Common myeloid progenitor, CD34-positive (primary cell): ENCODE measurements around the gene TMEM129.
A peak's percentile ranks its signal among the peaks of the same experiment; 100 is the strongest.

Experiments used
- CTCF ChIA-PET: fragments of 350-600 bp; sonication (Branson Sonifier 250); formaldehyde crosslinking; loops from one replicate; lab custom pipeline; 2021; ENCODE audit warnings: antibody characterized with exemption; lab: Charles Lee
- POLR2A ChIA-PET: fragments of 350-600 bp; sonication (Branson Sonifier 250); formaldehyde crosslinking; loops from one replicate; lab custom pipeline; 2021; ENCODE audit warnings: antibody characterized with exemption; lab: Charles Lee
- DNase-seq, 3 donors: peaks; one replicate each; pipeline versions ENCODE4 v3.0.0 to v3.0.0-alpha.2; 2013
- H3K27ac ChIP-seq, 2 experiments: 1 replicate in 1 of 2; 2 replicates in 1 of 2; pipeline ENCODE4 v1.7.0; 2013; ENCODE audit warnings: inconsistent platforms in 2 of 2, low read length in 2 of 2, mild to moderate bottlenecking in 2 of 2, low read depth in 1 of 2, moderate library complexity in 1 of 2; ENCODE audit not compliant: severe bottlenecking in 2 of 2, insufficient read depth in 1 of 2, poor library complexity in 1 of 2
- H3K27me3 ChIP-seq, 5 experiments: replicated peaks in 2 of 5; 1 replicate in 3 of 5; 2 replicates in 2 of 5; pipeline versions ENCODE4 v1.6.1 to v1.7.0; 2013; ENCODE audit warnings: low read length in 4 of 5, mild to moderate bottlenecking in 2 of 5, moderate library complexity in 2 of 5, inconsistent platforms in 1 of 5; ENCODE audit not compliant: insufficient read depth in 5 of 5, control insufficient read depth in 4 of 5
- H3K36me3 ChIP-seq, 4 experiments: 1 replicate in 2 of 4; 2 replicates in 2 of 4; pipeline versions ENCODE4 v1.6.1 to v1.7.0; 2013; ENCODE audit warnings: low read length in 3 of 4, control low read depth in 1 of 4, mild to moderate bottlenecking in 1 of 4; ENCODE audit not compliant: control insufficient read depth in 4 of 4, insufficient read depth in 4 of 4
- H3K4me1 ChIP-seq, 4 experiments: 1 replicate in 3 of 4; 2 replicates in 1 of 4; pipeline versions ENCODE4 v1.6.1 to v1.7.1; 2013; ENCODE audit warnings: low read length in 3 of 4, mild to moderate bottlenecking in 3 of 4, control low read depth in 1 of 4, inconsistent platforms in 1 of 4, moderate library complexity in 1 of 4; ENCODE audit not compliant: control insufficient read depth in 4 of 4, insufficient read depth in 4 of 4; ENCODE audit errors: control extremely low read depth in 1 of 4
- H3K4me3 ChIP-seq, 7 experiments: 1 replicate in 4 of 7; 2 replicates in 3 of 7; pipeline versions ENCODE4 v1.5.1 to v1.7.0; 2013; ENCODE audit warnings: mild to moderate bottlenecking in 7 of 7, low read length in 6 of 7, moderate library complexity in 6 of 7, inconsistent platforms in 2 of 7, low read depth in 2 of 7, control low read depth in 1 of 7; ENCODE audit not compliant: insufficient read depth in 4 of 7, control insufficient read depth in 1 of 7; ENCODE audit errors: extremely low read depth in 1 of 7
- H3K9me3 ChIP-seq, 5 experiments: 1 replicate in 4 of 5; 2 replicates in 1 of 5; pipeline versions ENCODE4 v1.6.1 to v1.7.1; 2013; ENCODE audit warnings: low read length in 4 of 5, mild to moderate bottlenecking in 2 of 5, inconsistent platforms in 1 of 5, low read depth in 1 of 5, moderate library complexity in 1 of 5; ENCODE audit not compliant: control insufficient read depth in 4 of 5, insufficient read depth in 2 of 5; ENCODE audit errors: control extremely low read depth in 1 of 5
- WGBS: methylation state at CpG from one replicate; pipeline ENCODE4 v1.1.5; 2013; ENCODE audit not compliant: insufficient coverage; 5-methylcytosine and 5-hydroxymethylcytosine counted together

Gene TMEM129

DNA sequence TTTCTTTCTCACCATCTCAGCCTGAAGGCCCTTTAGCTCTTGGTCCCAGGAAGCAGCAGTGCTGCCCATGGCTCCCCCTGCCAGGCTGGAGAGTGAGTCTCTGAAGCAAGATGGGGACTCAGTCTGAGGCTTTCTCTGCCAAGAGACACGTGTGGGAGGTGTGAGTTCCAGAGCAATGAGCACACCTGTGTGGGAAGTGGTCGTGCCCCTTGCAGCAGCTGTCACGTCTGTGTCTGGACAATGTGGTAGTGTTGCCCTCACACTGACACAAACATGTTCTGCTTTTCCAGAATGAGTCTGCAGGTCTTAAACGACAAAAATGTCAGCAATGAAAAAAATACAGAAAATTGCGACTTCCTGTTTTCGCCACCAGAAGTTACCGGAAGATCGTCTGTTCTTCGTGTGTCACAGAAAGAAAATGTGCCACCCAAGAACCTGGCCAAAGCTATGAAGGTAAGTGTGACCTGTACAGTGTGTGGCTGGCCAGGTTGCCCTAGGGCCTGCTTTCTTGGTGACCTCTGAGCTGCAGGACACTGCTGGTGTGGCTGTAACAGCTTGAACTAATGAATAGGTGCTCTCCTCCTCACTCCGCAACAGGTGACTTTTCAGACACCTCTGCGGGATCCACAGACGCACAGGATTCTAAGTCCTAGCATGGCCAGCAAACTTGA is 2.1 kb upstream of the TMEM129 start:
- no peaks in the 10 kb centered on the region for H3K27me3 ChIP-seq
- WGBS = 10% methylated on average over 11 of the region's 12 CpGs
- H3K4me3 ChIP-seq = peak overlapping the region; percentile 38 to 95 (median 79)
- peak overlapping the region; percentile 82 to 84 for H3K27ac ChIP-seq
- DNase-seq = peak; percentile 84 to 98 (median 97)
- ChIA-PET POLR2A (interaction anchor here (1.0 to 2.4 kb wide), 6 partner anchors 8 to 32 kb away, joined by 3 to 22 read pairs (median 6); partner anchors contain the start of gene SLBP), CTCF (interaction anchor here (1.3 to 18.1 kb wide), 4 partner anchors 8 to 40 kb away, joined by 4 to 705 read pairs (median 14); partner anchors contain the start of gene SLBP)
- H3K36me3 ChIP-seq = peaks cover 0 to 47% (median 7%) of the 10 kb centered on the region in 4 experiments
- no peaks in the 10 kb centered on the region for H3K9me3 ChIP-seq
- H3K4me1 ChIP-seq = peaks cover 12 to 86% (median 78%) of the 10 kb centered on the region in 4 experiments

DNA sequence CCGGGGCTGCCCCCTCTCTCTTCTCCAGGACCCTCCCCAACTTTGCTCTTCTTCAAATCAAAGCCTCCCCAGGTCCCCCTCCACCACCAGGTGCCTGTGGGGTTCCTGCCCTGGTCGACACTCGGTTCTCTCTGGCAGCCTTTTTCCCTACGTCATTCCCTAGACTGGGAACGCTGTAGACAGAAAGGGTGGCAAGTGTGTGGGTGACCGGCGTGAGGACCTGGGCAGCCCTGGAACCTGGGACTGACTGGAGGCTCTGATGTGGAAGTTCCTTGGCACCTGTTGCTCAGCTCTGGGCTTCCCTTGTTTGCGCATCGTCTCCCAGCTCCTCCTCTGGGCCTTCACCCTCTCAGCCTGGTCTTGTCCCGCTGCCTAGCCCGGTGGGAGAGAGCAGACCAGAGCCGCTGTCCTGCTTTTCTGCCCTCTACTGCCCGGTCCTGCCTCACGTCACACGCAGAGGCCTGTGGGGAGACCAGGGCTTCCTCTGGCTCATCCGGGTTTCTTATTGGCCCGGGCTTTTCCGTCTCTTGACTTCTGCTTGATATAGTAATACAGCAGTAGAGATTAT is 1.5 kb upstream of the TMEM129 start:
- H3K27me3 ChIP-seq = no peaks in the 10 kb centered on the region
- ChIA-PET POLR2A (interaction anchor here (0.6 to 2.4 kb wide), 6 partner anchors 11 to 43 kb away, joined by 3 to 22 read pairs (median 5); partner anchors contain the start of gene SLBP), CTCF (interaction anchor here (1.3 to 18.1 kb wide), 4 partner anchors 9 to 40 kb away, joined by 4 to 705 read pairs (median 14); partner anchors contain the start of gene SLBP)
- no peaks in the 10 kb centered on the region for H3K9me3 ChIP-seq
- WGBS = 50% methylated on average over 13 of the region's 18 CpGs
- peak overlapping the region; percentile 74 to 84 for H3K27ac ChIP-seq
- H3K36me3 ChIP-seq = peaks cover 0 to 47% (median 8%) of the 10 kb centered on the region in 4 experiments
- H3K4me3 ChIP-seq = peak overlapping the region in 6 of 7 experiments; percentile 54 to 95 (median 82)
- no peak for DNase-seq
- H3K4me1 ChIP-seq = peaks cover 12 to 81% (median 73%) of the 10 kb centered on the region in 4 experiments

DNA sequence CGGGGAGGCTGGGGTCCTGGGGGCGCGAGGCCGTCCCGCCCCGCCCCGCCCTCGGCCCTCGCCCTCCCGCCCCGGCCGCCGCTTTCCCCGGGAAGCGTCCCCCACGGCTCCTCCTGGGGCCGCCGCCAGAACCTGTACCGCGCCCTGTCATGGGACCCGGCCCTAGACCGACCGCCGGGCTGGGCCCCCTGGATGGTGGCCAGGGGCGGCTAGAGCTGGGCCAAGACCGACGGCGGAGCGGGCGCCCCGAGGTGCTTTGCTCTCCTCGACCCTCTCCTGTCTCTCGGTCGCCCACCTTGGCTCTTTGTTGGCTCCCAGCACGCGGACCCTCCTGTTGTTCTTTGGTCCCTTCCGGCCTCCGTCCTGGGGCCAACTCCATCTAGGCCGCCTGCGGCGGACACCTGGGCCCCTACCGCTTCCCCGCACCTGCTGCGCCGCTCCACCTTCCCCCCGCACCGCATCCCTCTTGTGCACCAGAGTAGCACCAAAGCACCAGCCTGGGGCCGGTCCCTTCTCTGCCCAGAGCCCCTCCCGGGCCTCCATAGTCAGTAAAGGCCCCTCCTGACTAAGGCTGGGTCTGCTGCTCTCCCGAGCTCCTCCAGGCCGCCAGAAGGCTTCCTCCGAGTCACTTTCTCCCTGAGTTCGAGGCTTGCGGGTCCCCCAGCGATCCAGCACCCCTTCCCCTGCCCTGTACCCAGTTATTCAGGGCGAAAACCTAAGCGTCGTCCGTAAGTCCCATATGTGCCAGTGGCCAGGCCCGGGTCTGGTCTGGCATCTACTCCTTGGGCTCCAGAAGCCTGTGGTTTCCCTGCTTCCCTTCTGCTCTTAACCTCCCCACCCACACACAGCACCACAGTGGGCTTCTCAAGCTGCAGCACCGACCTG is 785 bp upstream of the TMEM129 start:
- POLR2A ChIA-PET = interaction anchor here (0.6 to 2.4 kb wide), 8 partner anchors 10 to 142 kb away, joined by 3 to 22 read pairs (median 5); partner anchors contain the start of gene SLBP
- peak overlapping the region; percentile 74 to 84 for H3K27ac ChIP-seq
- peaks cover 12 to 76% (median 69%) of the 10 kb centered on the region in 4 experiments for H3K4me1 ChIP-seq
- peak overlapping the region; percentile 27 to 95 (median 79) for H3K4me3 ChIP-seq
- CTCF ChIA-PET = interaction anchor here (1.3 to 18.1 kb wide), 4 partner anchors 9 to 39 kb away, joined by 4 to 705 read pairs (median 14); partner anchors contain the start of gene SLBP
- WGBS = 2% methylated on average over 45 of the region's 61 CpGs
- peak in 2 of 3 donors; percentile 55 to 60 for DNase-seq
- H3K36me3 ChIP-seq = peaks cover 0 to 47% (median 15%) of the 10 kb centered on the region in 4 experiments
- H3K27me3 ChIP-seq = no peaks in the 10 kb centered on the region
- H3K9me3 ChIP-seq = no peaks in the 10 kb centered on the region

DNA sequence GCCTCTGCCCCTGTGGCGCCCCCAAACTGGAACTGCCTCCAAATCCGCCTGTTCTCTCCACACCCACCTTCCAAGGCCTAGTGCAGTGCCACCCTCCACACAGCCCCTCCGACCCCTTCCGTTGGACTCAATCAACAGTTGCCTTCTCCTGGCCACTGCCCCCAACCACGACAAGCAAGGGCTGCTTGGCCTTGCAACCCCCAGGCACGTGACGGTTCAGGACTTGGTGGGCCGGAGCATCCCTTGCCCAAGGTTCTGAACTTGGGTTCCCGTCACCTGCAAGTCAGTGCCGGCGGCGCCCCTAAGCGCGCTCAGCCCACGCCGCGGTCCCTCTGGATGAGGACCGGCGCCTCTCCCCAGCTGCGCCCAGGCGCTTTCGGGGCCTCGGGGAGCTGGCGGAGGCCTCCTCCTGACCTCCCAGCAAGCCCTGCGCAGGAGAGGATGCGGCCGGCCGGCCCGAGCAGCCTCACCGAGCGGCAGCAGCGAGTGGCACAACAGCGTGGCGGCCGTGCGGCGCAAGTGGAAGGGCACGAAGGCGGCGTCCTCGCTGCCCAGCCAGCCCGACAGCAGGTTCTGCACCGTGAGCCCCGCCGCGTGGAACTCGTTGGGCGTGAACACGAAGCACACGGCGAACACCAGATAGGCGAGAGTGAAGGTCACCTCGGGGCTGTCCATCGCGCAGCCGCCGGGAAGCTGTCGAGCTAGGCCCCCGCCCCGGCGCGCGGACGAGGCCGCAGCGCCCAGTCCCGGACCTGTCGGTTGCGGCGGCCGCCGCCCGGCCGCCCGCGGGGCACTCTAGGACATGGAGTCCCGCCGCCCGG is 750 bp downstream of the TMEM129 start:
- POLR2A ChIA-PET = interaction anchor here (0.7 to 1.4 kb wide), 4 partner anchors 8 to 140 kb away, joined by 4 to 17 read pairs (median 6); partner anchors contain the start of gene SLBP
- Histone ChIP-seq H3K9me3 (no peaks in the 10 kb centered on the region), H3K4me3 (peak overlapping the region; percentile 51 to 88 (median 81)), H3K36me3 (peaks cover 0 to 45% (median 18%) of the 10 kb centered on the region in 4 experiments), H3K27me3 (no peaks in the 10 kb centered on the region), H3K4me1 (peaks cover 9 to 76% (median 67%) of the 10 kb centered on the region in 4 experiments), H3K27ac (peak overlapping the region; percentile 54 to 76)
- WGBS = 1% methylated on average over 64 of the region's 79 CpGs
- peak in 2 of 3 donors; percentile 30 to 53 for DNase-seq
- CTCF ChIA-PET = interaction anchor here (18.1 kb wide), 1 partner anchor 19 kb away, joined by 705 read pairs; the partner anchor contains the start of gene SLBP

DNA sequence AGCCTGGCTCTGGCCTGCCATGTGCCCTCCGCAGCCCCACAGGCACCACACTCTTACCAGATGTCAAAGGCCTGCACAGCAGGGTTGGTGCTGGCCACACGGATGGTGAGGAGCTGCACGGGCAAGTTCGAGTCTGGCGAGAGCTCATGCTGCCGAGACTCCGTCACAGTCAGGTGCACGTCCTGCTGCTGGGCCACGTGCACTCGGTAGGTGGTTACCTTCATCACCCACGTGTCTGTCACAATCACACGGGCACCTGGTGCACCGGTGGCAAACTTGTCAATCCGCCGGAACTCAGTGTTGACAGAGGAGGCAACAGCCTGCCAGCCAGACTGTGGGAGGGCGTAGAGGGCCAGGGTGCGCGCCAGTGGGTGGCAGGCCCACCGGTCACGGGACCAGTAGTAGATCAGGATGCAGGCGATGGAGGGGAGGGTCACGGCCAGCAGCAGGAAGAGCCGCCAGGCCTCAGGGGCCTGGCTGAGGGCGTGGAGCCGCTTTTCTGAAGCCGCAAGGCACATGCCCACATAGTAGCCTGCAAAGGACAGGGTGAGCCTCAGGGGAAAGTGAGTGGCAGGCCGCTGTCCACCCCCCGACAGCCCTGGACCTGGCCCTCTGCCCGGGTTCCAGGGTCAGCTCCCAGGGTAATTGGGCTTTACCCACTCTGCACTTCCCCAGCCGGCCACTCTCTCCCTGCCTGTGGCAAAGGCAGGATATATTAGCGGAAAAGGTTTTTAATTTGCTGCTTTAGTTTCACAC is 2.9 kb downstream of the TMEM129 start:
- CTCF ChIA-PET = interaction anchor here (1.5 to 18.1 kb wide), 2 partner anchors 11 to 16 kb away, joined by 4 to 705 read pairs; partner anchors contain the start of gene SLBP
- WGBS = 96% methylated on average over 30 of the region's 31 CpGs
- no peaks in the 10 kb centered on the region for H3K9me3 ChIP-seq
- no peak for DNase-seq
- H3K27me3 ChIP-seq = no peaks in the 10 kb centered on the region
- H3K4me3 ChIP-seq = no peak overlapping the region
- peaks cover 13 to 78% (median 67%) of the 10 kb centered on the region in 4 experiments for H3K4me1 ChIP-seq
- POLR2A ChIA-PET = no interaction called here
- no peak overlapping the region for H3K27ac ChIP-seq
- H3K36me3 ChIP-seq = peaks cover 0 to 40% (median 17%) of the 10 kb centered on the region in 4 experiments
